ENCODE data around the gene TIE1. TPM values are rescaled to one million over a fixed set of nuclear protein-coding genes. Genes with fewer than 3 reads are reported as not detected.

The TIE1 gene
- total RNA-seq, 4 donors from 2014 or later: 11.4 to 49.3 (median 30.2) TPM

- H3K27ac ChIP-seq: peak overlapping the region in 2 of 4 donors; percentile 29 to 92
- no peaks in the 10 kb centered on the region for H3K36me3 ChIP-seq
- ATAC-seq: no peak
- no peaks in the 10 kb centered on the region for H3K27me3 ChIP-seq
- H3K9me3 ChIP-seq: no peaks in the 10 kb centered on the region
- WGBS, 2 donors (ENCODE audit: low coverage in 1 of 2): 79 to 83% methylated on average over 9 of the region's 10 CpGs
- TF ChIP-seq POLR2AphosphoS5 (IDR thresholded peaks at IDR 0.05) (no peak), CTCF (IDR thresholded peaks at IDR 0.05) (no peak), POLR2A (IDR thresholded peaks at IDR 0.05) (no peak), EP300 (IDR thresholded peaks at IDR 0.05) (no peak)
- no peak overlapping the region for H3K4me3 ChIP-seq
- peaks cover 0 to 25% (median 0%) of the 10 kb centered on the region in 3 donors for H3K4me1 ChIP-seq
Measured at GRCh38 chr1:43351421-43352350, 50.9 kb downstream of the TIE1 start.

GRCh38 chr1:43352351-43352705 lies 51.5 kb downstream of the TIE1 start:
- no peak for ATAC-seq
- Histone ChIP-seq H3K4me1 (peaks cover 0 to 29% (median 0%) of the 10 kb centered on the region in 3 donors), H3K36me3 (no peaks in the 10 kb centered on the region), H3K27me3 (no peaks in the 10 kb centered on the region), H3K27ac (no peak overlapping the region), H3K9me3 (no peaks in the 10 kb centered on the region), H3K4me3 (no peak overlapping the region)
- WGBS, 2 donors (ENCODE audit: low coverage in 1 of 2): 92 to 100% methylated on average over 1 to 2 of the region's 2 CpGs
- TF ChIP-seq POLR2A (IDR thresholded peaks at IDR 0.05) (no peak), POLR2AphosphoS5 (IDR thresholded peaks at IDR 0.05) (no peak), CTCF (IDR thresholded peaks at IDR 0.05) (no peak), EP300 (IDR thresholded peaks at IDR 0.05) (no peak)

- H3K27me3 ChIP-seq: no peaks in the 10 kb centered on the region
- no peaks in the 10 kb centered on the region for H3K36me3 ChIP-seq
- no peak overlapping the region for H3K27ac ChIP-seq
- ATAC-seq: no peak
- no peak overlapping the region for H3K4me3 ChIP-seq
- TF ChIP-seq CTCF (IDR thresholded peaks at IDR 0.05) (no peak), EP300 (IDR thresholded peaks at IDR 0.05) (no peak), POLR2A (IDR thresholded peaks at IDR 0.05) (no peak), POLR2AphosphoS5 (IDR thresholded peaks at IDR 0.05) (no peak)
- H3K4me1 ChIP-seq: peaks cover 0 to 34% (median 0%) of the 10 kb centered on the region in 3 donors
- H3K9me3 ChIP-seq: no peaks in the 10 kb centered on the region
- WGBS, 2 donors (ENCODE audit: low coverage in 1 of 2): 57 to 68% methylated on average over 3 of the region's 3 CpGs
Measured at GRCh38 chr1:43352881-43353280, 52.1 kb downstream of the TIE1 start.

GRCh38 chr1:43354471-43354870 lies 53.7 kb downstream of the TIE1 start:
- ATAC-seq: no peak
- Histone ChIP-seq H3K9me3 (no peaks in the 10 kb centered on the region), H3K4me3 (no peak overlapping the region), H3K36me3 (no peaks in the 10 kb centered on the region), H3K27me3 (no peaks in the 10 kb centered on the region), H3K27ac (no peak overlapping the region), H3K4me1 (peaks cover 0 to 31% (median 5%) of the 10 kb centered on the region in 3 donors)
- WGBS, 2 donors (ENCODE audit: low coverage in 1 of 2): 45 to 76% methylated on average over 1 to 2 of the region's 2 CpGs
- TF ChIP-seq POLR2AphosphoS5 (IDR thresholded peaks at IDR 0.05): no peak
- TF ChIP-seq EP300 (IDR thresholded peaks at IDR 0.05): no peak
- no peak for TF ChIP-seq POLR2A (IDR thresholded peaks at IDR 0.05)
- TF ChIP-seq CTCF (IDR thresholded peaks at IDR 0.05): no peak

GRCh38 chr1:43354936-43355335 lies 54.2 kb downstream of the TIE1 start:
- Histone ChIP-seq H3K36me3 (no peaks in the 10 kb centered on the region), H3K4me1 (peaks cover 0 to 29% (median 5%) of the 10 kb centered on the region in 3 donors), H3K4me3 (no peak overlapping the region), H3K27ac (no peak overlapping the region), H3K27me3 (no peaks in the 10 kb centered on the region), H3K9me3 (no peaks in the 10 kb centered on the region)
- ATAC-seq: no peak
- no peak for TF ChIP-seq EP300 (IDR thresholded peaks at IDR 0.05)
- no peak for TF ChIP-seq CTCF (IDR thresholded peaks at IDR 0.05)
- TF ChIP-seq POLR2AphosphoS5 (IDR thresholded peaks at IDR 0.05): no peak
- no peak for TF ChIP-seq POLR2A (IDR thresholded peaks at IDR 0.05)
- 92% methylated on average over 2 of the region's 2 CpGs; no CpG with 5 or more reads in 1 of the 2 donors for WGBS, 2 donors (ENCODE audit: low coverage in 1 of 2)

All from gastroesophageal sphincter (tissue), 4 donors.